ENCODE measurements around the gene SRPK3.
"Not testable (repeated sequence)": the region's sequence is repeated elsewhere in the genome, so short reads cannot be mapped to it uniquely, and the experiment has no call there.

Gene SRPK3

DNA sequence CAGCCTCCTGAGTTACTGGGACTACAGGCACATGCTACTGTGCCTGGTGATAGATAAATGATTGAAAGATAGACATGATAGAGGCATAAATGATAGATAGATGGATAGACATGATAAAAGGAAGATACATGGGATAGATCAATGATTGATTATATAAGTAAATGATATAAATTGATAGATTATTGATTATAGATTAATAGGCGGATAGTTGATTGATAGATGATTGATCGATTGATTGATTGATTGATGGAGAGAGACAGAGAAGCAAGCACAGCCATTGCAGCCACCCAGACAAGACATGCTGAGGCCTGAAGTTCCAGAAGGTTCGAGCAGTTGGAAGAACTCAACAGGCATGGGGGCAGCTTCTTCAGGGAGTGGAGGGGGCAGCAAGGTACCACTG, 34.5 kb upstream of the SRPK3 start:
- DNase-seq = no peak

DNA sequence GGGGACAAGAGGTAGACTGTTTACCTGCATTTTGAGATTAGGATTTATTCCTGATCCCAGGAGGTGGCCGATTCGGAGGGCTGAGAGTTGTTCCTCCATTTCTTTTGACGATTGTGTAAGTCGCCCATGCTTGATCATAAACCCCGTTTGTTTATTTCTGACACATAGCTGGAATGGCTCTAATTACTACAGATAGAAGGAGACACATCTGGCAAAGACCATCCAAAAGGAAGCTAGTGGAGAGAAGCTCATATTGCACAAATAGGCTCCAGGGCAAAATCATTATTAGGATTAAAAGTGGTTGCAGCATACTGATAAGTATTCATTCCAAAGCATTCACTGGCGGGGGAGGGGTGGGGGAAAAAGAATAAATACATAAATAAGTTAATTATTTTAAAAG, 33.9 kb upstream of the SRPK3 start:
- not testable (repeated sequence) for DNase-seq

DNA sequence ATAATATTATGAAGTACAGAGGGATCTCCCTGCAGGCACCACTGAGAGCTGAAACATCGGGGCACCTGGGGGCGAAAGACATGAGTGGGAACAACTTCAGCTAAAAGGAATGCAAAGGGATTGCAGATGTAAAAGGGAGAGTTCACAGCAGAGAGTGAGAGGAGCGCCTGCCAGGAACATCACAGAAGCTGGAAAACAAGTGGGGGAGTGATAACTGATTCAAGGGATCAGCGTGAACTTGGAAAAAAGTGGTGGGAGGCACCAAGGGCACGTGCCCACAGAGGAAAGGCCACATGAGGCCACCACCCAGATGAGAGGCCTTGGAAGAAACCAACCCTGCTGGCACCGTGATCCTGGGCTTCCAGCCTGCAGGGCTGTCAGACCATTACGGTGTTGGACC, 31.8 kb upstream of the SRPK3 start:
- DNase-seq = not testable (repeated sequence)

DNA sequence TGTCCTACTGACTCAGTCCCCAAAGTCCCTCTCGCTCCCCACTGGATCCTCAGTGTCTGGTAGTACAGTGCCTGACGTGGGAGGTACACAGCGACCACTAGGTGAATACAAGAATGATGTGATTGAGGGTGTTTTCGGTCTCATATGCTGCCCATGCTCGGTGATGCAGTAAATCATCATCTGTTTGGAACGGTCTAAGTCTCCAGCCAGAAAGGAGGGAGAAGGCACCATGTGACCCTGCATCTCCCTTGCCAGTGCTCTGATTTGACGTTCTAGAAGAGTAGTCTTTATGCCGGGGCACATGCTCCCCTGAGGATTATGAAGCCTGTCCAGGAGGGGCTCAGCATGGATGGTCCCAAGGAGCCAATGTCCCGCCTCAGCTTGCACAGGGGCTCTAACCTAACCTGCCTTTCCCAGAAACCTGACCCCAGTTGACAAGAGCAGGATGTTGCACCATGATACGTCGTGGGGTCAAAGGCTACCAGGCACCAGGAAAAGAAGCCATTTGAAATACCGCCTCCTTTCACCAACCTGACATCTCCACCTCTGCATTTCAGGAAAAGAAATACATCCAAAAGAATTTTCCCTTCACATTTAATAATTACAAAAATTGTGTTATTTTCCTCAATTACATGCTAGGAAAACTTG, 30.6 kb upstream of the SRPK3 start:
- no peak for DNase-seq

DNA sequence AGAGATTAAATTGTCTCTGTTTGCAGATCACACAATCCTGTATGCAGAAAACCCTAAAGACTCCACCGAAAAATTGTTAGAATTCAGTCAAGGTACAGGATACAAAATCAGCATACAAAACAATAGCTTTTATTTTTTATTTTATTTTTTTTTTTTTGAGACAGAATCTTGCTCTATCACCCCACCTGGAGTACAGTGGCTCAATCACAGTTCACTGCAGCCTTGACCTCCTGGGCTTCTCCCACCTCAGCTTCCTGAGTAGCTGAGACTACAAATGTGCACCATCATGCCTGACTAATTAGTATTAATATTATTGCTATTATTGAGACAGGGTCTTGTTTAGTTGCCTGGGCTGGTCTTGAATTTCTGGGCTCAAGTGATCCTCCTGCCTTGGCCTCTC, 25.7 kb upstream of the SRPK3 start:
- DNase-seq = no peak

DNA sequence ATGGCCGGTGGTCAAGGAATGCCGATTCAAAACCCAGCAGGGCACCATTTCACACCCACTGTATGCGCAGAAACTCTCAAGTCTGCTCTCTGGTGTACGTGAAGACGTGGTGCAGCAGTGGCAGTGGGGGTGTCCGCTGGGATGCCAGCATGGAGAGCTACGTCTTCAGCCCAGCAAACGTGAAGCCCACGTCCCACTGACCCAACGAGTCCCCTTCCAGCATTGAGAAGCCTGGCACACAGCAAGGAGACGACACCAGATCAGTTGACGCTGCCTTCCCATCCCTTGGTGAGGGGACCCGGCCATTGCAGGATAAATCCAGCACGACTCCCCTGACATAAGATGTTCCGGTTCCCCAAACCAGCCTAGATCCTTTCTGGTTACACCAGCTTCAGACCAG, 19.0 kb upstream of the SRPK3 start:
- DNase-seq = no peak

DNA sequence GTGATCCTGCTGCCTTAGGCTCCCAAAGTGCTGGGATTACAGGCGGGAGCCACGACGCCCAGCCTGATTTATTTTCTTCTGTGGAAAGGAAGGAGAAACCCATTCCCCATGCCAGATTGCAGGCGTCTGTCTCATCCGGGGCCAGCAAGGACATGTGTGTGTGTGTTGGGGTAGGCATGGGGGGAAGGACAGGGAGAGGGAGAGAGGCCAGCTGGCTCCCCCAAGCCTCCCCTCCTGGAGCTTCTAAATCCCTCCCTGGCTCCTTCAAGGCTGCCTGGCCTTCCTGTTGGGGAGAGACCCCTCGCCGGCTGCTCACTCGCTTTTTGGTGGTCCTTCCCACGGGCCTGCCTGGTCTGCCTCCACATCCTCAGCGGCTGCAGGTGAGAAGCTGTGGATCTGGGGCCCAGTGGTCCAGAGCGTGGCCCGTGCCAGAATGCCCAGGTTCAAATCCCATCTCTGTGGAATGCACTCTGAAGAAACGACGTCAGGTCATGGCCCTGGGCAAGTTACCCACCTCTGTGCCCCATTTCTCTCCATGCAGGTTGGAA, 18.1 kb upstream of the SRPK3 start:
- no peak for DNase-seq

DNA sequence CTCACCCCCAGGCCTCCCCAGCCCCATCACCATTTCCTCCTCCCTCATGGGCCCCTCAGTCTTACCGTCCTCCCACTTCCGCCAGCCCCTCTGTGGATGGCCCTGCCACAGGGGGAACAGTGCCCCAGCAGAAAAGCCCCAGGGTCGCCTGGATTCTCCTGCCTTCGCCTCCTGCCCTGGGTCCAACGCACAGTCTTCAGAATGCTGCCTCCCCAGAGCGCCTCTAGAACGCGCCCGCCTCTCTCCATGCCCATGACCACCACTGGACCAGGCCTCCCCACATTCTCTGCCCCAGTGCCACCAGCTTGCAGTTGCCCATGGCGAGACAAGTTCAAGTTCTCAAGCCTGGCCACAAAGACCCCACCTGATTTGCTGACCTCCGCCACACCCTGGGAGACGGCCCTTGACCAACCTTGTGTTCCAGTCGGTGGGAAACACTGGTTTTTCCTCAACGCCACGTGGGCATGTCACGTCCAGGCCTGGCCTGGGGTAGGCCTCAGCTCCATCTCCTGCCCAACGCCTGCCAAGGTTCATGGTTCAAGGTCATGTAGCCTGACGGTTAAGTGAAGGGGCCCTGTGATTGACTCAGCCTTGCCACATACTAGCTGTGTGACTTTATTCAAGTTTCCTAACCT, 17.4 kb upstream of the SRPK3 start:
- DNase-seq = no peak

DNA sequence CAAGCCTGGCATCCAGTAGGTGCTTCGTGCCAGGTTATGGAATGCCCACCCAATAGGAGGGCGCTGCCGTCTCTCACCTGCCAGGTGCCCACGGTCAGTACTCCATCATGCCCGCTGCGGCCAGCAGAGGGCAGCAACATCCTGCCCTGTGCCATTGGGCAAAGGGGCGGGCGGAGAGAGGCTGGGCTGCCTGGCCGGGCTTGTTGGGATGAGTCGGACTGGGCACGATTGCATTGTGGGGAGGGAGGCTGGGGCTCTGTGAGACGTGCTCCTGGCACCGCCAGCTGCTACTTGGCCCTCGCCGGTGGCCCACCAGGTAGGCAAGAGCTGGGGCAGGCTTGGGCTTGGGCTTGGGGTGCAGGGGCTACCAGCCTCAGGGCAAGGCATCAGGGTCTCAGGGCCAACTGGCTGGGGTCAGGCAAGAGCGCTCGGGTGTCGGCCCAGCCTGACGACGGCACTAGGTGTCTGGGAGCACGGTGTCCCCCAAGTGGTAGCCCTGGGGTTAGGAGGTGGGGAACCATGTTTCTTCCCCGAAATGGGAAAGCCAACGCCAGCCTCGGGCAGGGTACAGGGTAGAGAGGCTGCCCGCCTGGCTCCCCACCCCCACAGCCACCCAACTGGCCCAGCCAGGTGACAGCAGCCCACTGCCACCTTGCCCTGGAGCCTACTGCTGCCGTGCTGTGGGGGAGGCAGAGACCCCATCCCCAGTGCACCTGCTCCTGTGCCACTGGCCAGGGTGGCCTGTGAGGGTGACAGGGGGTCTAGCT, 16.7 kb upstream of the SRPK3 start, which contains the start of gene PLXNB3:
TSS of gene PLXNB3 (plus strand) at position 261 of the 767 bp plus-strand sequence. CDS start 1,287 bp downstream, outside the sequence.
- DNase-seq = peak; percentile 9

DNA sequence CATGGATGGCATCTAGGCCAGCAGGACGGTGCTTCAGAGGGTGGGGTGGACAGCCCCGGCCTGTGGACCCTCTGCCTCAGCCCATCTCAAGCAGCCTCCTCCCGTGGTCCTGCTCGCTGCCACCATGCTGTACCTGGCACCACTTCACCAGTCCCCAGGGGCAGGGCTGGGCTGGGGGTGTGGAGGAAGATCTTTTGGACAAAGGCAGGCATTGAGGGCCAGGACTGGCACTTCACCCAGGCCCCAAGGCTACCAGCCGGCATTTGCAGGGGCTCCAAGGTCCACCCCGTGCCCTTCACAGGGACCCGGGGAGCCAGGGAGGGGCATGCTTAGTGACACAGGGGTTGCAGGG, 16.1 kb upstream of the SRPK3 start:
- no peak for DNase-seq

DNA sequence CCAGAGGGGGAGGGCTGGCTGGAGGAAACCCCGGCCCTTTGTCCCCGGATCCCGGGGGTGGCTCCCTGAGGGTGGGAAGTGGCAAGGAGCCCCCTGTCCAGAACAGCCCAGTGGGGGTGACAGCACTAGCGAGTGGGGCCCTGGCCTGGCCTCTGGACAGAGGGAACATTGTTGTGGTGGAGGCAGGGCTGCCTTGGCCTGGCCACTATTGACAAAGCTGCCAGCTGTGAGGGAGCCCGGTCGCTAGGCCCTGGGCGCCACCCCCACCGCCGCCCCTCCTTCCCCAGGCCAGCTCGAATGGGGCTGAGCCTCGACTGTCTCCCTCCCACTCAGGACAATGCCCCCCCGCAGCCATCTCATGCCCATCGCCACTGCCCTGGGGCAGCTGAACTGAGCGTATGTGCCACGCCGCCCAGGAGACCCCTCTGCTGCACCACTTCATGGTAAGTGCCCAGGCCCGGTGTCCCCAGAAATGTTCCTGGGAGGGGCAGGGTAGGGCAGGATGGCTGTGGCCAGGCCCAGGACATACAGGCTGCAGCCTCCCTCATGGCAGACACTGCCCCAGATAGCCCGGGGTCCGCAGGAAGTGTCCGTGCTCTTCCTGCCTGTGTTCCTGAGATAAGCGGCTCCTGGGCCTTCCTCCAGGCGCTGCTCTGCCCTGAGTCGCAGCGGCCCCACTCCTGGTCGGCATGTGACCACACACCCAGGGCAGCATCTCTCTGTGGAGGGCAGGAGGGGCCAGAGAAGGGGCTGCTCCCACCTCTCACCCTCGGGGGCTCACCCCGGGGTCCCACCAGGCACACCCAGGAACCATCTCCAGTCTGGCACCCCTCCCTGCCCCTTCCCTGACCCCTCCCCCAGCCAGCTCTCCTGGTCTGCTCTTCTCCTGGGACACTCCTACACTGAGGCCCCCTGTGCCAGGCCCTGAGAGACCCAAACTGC, 15.4 kb upstream of the SRPK3 start:
- DNase-seq = no peak

DNA sequence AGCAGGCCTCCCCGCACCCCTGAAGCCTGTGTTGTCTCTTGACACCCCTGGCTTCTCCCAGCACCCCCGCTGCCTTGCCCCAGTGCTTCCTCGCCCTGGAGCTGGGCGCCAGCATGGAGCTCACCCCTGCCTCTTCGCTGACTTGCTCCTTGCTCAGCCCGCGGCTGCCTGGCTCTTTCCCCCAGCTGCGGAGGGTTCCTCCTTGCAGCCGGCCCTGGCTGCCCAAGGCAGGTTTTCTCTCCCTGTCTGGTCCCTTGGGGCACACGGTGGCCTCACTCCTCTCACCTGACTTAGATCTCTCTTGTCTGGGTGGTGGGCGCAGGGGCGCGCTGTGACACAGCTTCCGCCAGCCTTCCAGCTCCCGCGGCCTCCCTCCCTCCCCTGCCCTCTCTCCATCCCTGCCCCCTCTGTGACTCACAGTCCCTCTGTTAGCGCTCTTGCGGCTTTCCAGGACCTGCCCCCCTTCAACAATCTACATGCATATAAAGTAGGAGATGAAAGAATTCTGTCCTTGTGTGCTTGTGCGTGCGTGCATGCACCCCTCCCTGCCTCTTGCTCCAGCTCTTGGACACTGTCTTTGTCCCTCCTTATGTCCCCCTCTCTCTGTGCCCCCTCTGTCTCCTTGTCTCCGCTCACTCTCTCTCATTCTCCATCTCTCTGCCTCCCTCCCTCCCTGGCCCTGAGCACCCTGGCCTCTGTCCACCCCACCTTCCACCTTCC, 14.6 kb upstream of the SRPK3 start:
- peak; percentile 20 for DNase-seq

DNA sequence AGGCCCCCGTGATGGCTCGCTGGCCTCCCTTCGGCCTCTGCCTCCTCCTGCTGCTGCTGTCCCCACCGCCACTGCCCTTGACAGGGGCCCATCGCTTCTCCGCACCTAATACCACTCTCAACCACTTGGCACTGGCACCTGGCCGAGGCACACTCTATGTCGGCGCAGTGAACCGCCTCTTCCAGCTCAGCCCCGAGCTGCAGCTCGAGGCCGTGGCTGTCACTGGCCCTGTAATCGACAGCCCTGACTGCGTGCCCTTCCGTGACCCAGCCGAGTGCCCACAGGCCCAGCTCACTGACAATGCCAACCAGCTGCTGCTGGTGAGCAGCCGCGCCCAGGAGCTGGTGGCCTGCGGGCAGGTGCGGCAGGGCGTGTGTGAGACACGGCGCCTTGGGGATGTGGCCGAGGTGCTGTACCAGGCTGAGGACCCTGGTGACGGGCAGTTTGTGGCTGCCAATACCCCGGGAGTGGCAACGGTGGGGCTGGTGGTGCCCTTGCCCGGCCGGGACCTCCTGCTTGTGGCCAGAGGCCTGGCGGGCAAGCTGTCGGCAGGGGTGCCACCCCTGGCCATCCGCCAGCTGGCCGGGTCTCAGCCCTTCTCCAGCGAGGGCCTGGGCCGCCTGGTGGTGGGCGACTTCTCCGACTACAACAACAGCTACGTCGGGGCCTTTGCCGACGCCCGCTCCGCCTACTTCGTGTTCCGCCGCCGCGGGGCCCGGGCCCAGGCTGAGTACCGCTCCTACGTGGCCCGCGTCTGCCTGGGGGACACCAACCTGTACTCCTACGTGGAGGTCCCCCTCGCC, 13.8 kb upstream of the SRPK3 start:
- no peak for DNase-seq

DNA sequence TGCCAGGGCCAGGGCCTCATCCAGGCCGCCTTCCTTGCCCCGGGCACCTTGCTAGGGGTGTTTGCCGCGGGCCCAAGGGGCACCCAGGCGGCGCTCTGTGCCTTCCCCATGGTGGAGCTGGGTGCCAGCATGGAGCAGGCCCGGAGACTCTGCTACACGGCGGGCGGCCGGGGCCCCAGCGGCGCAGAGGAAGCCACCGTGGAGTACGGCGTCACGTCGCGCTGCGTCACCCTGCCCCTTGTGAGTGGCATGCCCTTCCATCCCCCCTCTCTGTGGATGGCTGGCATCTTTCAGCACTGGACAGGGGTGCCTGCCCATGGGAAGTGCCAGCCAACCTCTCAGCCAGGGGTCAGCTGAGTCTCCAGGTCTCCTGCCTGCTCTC, 13.2 kb upstream of the SRPK3 start:
- no peak for DNase-seq

DNA sequence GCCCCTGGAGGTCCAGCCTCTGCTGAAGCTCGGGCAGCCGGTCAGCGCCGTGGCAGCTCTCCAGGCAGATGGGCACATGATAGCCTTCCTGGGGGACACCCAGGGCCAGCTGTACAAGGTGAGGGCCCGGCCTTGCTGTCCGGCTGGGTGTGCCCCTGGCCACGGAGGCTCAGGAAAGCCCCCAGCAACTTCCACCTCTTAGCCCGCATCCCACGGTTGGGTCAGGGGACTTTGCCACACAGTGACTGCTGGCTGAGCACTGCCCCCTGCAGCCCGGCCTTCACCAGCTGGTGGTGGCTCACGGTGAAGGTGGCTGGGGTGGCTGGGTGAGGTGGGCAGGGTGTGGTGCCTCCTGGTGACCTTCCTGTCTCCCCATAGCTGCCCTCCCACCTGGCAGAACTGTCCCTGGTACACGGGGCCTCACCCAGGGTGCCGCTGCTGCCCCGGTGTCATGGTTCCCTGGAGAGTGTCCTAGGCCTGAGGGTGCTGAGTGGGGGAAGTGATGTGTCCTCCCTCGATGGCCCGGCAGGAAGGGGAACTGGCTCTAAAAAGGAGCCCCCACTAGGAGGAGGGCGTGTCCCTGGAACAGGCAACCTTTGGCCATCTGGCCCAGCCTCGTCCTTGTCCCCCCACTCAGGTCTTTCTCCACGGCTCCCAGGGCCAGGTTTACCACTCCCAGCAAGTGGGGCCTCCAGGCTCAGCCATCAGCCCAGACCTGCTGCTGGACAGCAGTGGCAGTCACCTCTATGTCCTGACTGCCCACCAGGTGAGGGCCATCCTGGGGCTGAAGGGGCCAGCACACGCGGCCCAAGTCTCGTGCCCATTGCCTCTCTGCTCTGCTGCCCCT, 12.3 kb upstream of the SRPK3 start:
- no peak for DNase-seq

DNA sequence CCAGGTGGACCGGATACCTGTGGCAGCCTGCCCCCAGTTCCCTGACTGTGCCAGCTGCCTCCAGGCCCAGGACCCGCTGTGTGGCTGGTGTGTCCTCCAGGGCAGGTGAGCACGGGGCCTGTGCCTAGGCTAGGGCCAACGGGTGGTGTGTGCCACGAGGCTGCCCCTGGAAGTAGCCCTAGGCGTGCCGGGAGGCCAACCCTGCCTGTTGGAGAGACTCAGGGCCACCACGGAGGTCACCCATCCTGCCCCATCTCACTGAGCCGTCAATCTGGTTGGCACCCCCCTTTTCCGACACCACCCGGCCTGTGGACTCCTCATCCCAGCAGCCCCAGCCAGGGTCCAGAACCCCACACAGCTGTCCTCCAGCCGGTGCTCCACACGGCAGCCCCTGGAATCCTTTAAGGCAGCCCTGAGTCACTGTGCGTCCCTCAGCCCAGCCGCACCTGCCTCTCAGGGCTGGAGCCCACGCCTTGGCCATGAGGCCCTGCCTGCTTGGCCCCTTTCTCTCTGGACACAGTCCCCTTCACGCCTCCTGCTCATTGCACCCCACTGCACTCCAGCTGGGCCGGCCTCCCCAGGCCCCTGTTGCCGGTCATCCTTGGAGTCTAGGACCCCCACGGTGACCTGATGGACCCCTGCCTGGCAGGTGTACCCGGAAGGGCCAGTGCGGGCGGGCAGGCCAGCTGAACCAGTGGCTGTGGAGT, 11.5 kb upstream of the SRPK3 start:
- no peak for DNase-seq

DNA sequence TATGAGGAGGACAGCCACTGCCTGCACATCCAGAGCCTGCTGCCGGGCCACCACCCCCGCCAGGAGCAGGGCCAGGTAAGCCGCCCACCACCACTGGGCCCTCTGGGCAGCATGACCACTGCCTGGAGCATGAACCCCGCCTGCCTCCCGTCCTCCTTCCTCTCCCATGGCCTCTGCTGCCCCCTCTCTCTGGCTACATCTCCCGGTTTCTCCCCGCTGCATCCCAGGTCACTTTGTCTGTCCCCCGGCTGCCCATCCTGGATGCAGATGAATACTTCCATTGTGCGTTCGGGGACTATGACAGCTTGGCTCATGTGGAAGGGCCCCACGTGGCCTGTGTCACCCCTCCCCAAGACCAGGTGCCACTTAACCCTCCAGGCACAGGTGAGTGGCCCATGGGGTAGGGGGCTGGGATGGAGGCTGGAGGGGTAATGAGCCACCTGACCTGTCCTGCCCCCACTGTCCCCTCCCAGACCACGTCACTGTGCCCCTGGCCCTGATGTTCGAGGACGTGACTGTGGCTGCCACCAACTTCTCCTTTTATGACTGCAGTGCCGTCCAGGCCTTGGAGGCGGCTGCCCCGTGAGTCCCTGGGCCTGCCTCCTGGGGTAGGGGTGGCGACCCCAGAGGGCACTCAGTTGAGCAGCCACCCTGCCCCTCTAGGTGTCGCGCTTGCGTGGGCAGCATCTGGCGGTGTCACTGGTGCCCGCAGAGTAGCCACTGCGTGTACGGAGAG, 10.8 kb upstream of the SRPK3 start:
- DNase-seq = no peak

DNA sequence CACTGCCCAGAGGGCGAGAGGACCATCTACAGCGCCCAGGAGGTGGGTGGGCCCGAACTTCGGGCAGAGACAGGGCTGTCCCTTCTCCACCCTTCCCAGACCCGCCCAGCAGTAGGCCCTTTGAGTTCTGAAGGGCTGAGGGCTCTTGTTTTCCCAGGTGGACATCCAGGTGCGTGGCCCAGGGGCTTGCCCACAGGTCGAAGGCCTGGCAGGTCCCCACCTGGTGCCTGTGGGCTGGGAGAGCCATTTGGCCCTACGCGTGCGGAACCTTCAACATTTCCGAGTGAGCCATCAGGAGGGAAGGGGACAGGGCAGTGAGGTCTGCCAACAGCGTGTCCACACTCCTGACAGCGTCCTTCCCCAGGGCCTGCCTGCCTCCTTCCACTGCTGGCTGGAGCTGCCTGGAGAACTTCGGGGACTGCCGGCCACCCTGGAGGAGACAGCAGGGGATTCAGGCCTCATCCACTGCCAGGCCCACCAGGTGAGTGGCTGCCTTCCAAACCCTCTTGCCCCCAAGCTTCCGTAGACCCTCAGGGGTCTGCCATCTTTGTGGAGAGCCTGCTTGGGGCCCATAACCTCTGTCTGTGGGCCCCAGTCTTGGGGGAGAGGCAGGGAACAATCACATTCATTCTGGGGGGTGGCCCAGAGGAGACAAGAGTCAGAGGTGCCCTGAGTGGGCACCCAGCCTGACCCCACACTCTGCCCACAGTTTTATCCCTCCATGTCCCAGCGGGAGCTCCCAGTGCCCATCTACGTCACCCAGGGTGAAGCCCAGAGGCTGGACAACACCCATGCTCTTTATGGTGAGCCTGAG, 10.0 kb upstream of the SRPK3 start:
- no peak for DNase-seq
